Suprapubic skin (tissue), 3 donors: ENCODE measurements around the gene CYP19A1.

ENCODE experiments used
- CTCF ChIP-seq, 2 donors: fragments of 200-600 bp in 1 of 2; fragments of 450-650 bp in 1 of 2; sonication (generic) in 1 of 2; IDR thresholded peaks; one replicate each; pipeline ENCODE4 v1.5.1; 2016 to 2019; ENCODE audit warnings: antibody characterized with exemption in 2 of 2, mild to moderate bottlenecking in 1 of 2, moderate library complexity in 1 of 2
- POLR2A ChIP-seq, 2 donors: fragments of 450-650 bp; IDR thresholded peaks; one replicate each; pipeline ENCODE4 v1.6.1; 2017; ENCODE audit warnings: antibody characterized with exemption in 2 of 2, mild to moderate bottlenecking in 2 of 2, moderate library complexity in 2 of 2

GRCh38 chr15:51328926-51329325, 9.5 kb downstream of the CYP19A1 start:
- TF ChIP-seq CTCF (IDR thresholded peaks at IDR 0.05), result no peak
- TF ChIP-seq POLR2A (IDR thresholded peaks at IDR 0.05), result no peak
